HG03280 (cell line): ENCODE data around the gene GGTLC1.

Source experiments
- ATAC-seq: cut with Tn5 transposase; IDR thresholded peaks from one replicate; pipeline ENCODE4 v1.9.1; 2021; ENCODE audit warnings: mild to moderate bottlenecking, moderate library complexity; ENCODE audit not compliant: unreplicated experiment

The GGTLC1 gene

DNA sequence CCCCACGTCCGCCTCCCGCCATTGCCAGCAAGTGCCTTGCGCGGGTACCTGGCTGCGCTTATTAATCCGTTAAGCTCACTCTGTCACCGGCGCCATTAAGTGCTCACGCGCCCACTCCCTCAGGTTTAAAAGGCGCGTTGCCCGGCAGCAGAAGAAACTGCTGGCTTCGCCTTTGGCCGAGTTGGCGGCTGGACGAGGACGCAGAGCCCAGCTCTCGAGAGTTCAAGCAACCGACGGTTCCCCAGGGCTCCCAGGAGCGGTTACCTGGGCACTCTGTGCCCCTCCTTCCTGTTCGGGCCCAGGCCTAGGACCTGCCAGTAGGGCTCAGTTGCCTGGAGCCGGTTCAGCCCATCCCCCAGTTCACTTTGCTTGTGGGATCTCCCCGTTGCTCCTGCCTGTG is at the start of gene GGTLC1:
Gene GGTLC1, minus strand, starts transcription at position 219 of the 400 bp plus-strand sequence. CDS start 2,168 bp downstream, outside the sequence.
- ATAC-seq: no peak

DNA sequence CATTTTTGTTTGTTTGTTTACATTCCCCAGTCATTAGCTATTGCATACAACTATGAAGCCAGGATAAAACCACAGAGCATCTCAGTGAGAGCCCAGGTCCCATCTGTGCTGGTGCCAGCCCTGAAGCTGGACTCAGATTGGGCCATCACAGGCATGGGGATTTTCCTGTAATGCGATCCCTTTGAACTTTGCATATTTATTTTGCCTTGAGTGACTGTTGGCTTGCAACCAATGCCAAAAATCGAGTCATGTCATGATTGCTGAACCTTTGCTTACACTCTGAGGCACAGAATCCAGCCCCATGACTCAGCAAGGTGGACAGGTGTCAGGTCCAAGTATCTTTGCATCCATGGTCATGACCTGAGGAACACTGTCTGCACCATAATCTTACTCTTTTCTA is 46.2 kb upstream of the GGTLC1 start:
- ATAC-seq: no peak

DNA sequence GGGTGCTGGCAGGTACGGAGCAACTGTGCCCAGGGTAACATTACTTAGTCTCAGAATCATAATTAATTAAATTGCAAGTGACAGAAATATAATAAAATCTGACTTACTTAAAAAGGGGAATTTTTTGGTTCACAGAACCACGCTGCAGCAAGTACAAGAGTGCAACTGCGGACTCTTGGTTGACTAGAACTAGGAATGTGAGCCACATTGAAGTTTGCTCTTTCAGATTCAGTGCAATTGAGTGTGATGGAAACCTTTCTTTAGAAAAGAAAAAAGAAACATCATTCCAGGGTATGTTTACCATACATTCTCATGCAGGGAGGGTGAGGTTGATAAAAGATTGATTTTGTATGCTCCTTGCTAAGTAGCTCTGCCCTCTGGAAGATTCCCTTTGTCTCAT is 45.0 kb upstream of the GGTLC1 start:
- ATAC-seq: no peak

DNA sequence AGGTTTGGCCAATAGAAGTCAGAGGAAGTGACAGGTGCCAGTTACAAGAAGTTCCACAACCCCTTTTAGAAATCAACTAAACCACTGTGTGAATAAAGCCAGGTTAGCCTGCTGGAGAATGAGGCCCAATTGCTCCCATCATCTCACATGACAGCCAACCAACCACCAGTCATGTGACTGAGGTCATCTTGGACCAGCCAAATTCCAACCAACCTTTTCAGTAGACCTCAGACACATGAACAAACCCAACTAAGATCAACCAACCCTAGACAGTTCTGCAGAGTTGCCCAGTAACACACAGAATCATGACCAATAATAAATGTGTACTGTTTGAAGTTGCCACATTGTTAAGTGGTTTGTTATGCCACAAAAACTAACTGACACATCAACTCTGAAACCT is 44.6 kb upstream of the GGTLC1 start:
- no peak for ATAC-seq

DNA sequence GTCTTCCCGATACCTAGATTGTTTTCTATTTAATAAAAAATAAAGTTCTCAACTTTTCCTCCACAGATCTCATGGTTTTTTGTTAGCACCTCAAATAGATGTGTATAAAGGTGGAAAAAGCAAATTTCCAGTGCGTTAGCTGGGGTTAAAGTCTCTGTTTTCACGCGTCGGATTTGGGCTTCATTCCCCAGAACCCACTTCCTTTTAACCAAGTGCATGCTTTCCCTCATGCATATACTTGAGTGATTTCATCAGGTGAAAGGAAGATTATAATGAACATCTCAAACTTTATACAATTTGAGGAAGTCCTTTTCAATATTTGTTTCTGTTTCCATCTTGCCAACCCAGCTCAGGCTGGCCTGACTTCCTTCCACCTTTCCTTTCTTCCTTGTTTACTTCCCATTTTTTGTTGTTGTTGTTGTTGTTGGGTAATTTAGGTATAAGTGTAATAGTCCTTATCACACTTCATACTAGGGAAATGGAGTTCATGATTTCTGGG is 43.9 kb upstream of the GGTLC1 start:
- ATAC-seq: no peak

DNA sequence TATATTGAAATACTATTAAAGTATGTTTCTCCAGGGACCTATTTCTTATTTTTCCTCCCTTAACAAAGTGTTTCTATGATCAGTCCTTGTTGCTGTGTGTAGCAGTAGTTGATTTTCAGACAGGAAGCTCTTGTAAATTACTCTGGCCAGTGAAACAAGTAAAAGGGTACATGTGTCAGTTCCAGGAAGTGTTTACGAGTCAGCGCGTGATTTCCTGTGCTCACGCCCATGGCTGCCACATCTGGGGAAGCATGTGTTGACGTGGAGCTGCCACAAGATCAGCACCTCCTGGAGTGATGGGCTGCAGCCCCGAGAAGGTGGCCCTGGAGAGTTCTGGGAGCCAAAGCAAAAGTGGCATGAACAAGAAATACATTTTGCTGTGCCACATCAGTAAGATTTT is 38.6 kb upstream of the GGTLC1 start:
- ATAC-seq: peak; percentile 60

DNA sequence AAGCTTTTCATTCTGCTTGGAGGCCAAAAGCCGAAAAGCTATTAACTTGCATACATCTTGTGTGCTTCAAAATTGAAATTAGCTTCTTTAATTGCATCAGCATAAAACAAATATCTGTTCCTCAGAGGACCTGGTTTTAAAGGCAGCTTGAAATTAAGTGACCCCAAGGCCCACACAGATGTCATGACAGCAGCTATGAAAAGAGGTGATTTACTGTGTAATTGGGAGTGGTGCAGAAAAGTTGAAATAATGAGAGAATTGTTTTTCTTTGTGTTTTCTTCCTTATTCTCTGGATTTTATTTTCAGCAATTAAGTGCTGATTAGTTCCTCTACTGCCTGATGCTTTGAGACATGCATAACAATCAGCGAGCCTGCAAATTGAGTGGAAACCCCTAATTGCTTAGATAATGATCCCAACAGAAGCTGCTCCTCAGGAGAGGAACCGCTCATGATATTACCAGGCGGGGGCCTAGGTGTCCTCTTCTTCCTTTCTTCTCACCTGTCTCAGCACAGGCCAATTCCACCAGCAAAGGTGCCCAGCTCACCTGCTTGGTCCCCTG is 34.1 kb upstream of the GGTLC1 start:
- no peak for ATAC-seq

DNA sequence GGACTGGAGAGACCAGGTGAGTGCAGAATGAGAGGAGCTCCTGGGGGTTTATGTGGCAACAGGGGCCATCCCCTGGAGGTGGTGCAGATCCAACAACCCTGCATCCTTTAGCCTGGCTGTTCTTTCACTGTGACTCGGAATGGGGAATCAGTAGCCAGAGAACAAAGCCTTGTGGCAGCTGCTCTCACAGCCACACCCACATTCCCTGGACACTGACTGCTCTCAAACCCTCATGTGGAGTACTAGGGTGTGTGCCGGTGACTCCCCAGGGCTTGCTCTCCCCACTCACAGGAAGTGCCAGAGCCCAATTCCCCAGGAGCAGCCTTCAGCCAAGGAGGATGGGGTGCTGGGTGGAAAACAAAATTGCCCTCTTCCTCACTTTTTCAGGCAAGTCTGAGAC is 30.2 kb upstream of the GGTLC1 start:
- ATAC-seq: no peak

DNA sequence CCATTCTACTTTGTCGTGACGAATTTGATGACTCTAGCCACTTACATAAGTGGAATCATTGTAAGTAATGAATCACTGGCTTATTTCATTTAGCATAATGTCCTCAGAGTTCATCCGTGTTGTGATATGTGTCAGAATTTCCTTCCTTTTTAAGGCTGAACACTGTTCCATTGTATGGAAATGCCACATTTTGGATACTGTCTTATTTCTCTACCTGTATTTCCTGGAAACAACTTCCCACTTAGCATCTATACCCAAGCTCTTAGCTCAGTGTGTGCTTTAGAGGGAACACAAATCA is 28.8 kb upstream of the GGTLC1 start:
- ATAC-seq: no peak

DNA sequence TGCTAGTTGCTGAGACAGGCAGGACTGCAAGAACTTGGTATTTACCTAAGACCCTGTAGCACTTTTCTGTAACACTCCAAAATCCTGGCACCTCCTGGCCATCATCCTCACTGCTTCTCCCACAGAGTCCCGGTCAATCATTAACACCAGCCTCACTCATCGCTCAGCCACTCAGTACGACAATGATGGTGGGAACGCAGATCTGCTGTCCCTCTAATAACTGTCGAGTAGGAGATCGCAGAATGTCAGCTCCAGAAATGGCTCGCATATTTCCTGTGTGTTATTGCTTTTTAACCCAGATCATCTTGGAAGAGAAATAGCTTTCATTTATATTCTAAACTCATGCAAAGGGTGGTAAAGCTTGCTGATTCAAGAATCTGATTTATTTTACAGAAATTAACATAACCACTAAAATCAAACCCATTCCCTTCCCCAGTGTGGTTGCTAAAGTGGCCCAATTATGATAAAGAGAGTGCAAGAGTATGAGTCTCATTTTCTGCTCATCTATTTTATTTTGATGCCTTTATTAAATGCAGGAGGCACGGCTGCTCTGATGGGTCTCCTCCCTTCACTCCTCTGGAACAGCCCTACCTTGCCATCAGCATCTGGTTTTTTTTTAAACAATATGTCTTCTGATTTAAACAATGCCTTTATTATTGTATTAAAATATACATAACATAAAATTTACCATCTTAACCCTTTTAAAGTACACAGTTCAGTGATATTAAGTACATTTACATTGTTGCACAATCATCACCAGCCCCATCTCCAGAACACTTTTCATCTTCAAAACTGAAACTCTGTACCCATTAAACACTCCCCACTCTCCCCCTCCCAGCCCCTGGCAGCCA is 28.3 kb upstream of the GGTLC1 start:
- ATAC-seq: no peak

DNA sequence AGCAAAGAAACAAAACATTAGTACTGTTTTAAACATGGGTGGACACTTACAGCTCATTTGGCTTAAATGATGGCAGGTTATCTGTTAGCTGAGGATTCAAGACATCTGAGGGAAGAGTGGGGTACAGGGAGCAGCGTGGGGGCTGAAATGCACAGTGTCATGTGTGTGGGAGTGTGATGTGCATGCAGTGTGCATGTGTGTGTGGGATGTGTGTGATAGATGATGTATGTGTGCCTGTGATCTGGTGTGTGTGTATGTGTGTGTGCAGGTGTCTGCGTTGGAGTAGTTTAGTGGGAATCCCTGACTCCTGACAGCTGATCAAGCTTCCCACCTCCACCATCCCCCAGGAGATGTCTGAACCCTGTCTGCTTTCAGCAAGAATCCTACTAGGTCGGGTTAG is 25.4 kb upstream of the GGTLC1 start:
- no peak for ATAC-seq

DNA sequence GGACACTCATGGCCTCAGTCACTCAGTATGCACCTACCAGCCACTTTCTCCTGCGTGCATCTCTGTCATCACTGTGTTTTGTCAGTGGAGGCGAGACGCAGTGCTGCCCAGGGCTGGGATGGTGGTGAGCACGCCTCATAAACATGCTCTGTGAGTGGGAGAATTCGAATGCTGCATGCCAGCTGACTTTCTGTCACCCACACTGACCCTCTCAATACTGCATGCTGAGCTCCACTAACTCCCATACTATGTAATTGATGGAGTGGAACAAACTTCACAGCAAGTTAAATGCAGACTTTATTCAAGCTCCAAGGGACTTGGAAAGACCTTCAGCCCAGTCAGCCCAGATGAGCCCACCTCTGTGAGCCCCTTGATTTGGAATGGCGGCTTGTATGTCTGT is 22.7 kb upstream of the GGTLC1 start:
- ATAC-seq: no peak

DNA sequence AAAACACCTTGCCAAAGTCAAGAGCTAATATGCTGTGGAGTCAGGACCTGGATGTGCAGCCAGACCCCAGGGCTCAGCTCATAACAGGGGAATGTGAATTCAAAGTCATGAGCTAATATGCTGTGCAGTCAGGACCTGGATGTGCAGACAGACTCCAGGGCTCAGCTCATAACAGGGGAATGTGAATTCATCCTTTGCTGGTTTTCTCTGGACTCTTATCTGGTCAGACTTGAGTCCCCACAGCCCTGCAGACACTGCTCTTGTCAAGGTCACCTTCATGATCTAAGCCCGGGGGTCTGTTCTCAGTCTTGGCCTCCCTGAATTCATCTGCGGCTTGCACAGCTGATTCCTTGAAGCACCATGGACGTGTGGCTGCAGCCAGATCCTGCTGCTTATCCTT is 19.2 kb upstream of the GGTLC1 start:
- no peak for ATAC-seq

DNA sequence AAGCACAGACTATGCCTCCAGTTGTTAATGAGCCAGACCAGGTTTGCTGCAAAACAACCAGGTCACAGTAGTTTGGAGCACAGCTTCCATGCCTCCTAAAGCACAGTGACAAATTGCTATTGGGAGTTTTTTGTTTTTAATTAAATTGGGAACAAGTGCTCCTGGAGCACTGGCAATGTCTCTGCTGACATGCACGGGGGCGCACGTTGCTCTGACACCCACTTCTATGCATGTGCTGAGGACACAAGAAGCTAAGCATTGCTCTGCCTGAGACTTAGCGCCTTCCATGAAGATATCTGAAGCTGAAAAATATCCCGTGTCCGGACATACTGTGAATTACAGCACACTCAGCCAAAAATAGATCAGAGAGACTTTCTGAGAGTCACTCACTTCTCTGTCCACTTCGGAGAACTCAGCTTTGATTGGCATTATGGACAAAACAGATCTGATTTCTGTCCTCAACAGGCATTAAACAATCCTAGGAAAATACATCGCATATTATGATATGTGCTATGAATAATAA is 18.6 kb upstream of the GGTLC1 start:
- no peak for ATAC-seq

DNA sequence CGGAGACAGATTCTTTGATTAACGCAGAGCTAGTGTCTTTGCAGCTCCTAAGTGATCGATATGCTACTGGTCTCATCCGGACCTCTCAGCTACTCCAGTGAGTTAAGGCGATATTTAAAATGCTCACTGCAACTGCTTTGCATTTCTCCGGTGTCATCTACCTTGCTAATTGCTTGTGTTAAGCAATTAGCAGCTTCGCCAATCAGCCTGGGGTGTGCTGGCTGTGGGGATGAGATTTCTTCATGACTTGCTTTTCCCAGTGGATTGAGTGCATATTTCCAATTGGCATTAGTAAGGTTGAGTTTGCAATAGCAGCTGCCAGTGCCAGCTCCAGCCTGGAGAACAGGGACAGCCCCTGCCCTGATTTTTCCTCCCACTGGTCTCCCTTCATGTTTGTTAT is 18.0 kb upstream of the GGTLC1 start:
- no peak for ATAC-seq

DNA sequence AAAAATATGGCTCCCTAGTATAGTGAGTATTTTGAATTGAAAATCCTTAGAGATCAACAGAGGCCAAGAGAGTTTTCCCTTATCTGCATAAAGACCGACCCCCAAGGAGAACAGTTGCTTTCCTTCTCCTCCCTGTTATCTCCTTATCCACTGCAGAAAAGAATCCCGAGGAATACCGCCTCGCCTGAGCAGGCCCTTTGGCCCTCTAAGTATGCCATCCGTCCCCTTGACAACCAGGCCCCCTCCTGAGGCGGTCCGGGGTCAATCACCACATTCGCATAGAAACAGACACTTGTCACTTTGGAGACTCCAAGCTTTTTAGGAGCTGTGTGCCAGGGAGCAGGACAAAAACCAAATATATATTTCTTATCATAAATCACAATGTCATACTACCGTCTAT is 15.9 kb upstream of the GGTLC1 start:
- no peak for ATAC-seq

DNA sequence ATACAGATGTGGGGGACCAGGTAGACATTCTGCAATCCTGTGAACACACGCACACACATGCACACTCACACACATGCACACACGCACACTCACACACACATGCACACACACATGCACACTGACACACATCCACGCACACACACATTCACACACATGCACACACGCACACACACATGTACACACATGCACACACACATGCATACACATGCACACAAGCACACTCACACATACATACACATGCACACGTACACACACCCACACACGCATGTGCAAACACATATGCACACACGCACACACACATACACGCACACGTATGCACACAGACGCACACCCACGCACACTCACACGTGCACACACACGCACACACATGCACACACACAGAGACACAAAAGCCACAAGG is 14.3 kb upstream of the GGTLC1 start:
- ATAC-seq: no peak

DNA sequence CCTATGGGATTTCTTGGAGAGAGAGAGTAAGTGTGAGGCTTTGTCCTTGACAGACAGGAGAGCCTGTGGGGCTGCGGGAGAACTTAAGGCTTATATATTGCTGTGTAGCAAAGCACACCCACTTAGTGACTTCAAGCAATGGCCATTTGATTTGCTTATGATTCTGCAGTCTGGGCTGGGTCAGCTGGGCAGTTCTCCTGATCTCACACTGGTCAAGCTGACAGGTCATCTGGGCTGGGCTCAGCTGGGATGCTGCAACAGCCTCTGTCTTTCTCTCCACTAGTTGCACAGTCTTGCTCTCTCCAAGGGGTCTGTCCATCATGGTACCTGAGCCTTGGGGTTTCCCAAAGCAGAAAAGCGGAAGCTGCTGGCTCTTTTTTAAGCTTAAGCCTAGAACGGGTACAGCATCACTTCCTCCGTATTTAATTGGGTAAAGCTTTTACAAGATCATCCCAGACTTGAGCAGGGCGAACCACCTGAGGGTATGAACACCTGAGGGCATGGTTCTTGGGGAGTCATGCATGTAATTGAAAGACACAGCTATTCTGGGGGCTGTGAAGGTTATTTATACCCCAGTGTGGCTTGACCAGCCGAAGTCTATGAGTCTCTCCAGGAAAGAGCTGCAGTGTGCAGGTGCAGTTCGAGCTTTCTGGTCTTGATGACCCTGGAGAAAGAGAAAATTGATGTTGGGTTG is 13.3 kb upstream of the GGTLC1 start:
- no peak for ATAC-seq

DNA sequence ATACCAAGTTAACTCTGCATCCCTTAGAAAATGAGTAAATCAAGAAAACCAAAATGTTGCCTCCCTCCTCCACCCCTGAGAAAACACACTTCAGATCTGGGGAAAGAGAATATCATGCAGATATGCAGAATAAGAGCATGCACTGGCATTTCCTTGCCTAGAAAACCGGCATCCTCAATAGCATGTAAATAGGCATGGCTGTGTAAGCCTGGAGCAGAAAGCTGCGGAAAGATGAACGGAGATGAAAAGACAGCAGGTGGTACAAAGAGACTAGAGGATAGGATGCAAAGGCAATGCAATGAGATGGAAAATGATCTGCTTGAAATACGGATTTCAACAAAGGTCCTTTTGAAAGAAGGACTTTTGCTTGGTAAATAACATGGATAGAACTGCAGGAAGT is 10.3 kb upstream of the GGTLC1 start:
- no peak for ATAC-seq

DNA sequence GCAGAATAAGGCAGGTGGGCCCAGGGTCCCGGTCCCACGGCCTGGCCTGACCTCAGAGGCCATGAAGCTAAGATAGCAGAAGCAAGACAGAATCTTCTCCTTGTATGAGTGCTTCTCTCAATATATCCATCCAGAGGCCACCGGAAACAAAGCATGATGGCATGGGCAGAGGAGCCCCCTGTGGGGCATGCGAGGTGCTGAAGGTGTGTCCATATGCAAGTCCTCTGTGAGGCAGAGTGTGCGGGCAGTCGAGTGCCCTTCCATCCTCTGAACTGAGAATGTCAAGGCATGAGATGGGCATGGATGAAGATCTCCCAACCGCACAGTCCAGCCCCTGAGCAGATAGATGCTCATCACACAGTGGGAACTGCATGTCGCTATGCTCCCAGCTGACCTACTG is 9.8 kb upstream of the GGTLC1 start:
- ATAC-seq: no peak

DNA sequence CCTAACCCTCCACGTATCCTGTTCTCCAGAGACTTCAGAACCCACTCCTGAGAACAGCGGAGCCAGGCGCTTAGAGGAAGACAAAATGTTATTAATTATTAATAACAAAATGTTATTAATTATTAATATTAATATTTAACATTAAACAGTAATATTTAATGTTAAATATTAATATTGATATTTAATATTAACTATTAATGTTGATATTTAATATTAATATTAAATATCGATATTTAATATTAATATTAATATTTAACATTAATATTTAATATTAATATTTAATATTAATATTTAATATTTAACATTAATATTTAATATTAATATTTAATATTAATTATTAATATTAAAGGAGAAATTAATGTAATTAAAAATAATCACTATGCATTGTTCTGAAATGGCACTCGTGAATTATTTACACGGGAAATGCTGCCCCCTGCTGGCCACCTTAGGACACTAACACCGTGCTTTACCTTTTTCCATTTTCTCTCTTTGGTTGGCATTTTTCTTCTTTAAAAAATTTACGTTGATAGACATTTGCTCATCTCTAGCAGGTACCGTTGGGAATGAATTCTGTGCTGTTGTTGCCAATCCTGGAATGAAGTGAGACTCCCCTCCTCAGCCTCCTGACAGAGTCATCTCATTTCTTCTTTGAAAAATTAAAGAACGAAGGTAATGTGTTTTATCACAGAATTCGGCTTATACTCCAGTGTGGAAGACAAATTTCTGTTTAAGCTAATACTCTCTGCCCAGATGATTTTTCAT is 7.5 kb upstream of the GGTLC1 start:
- ATAC-seq: no peak
